ENCODE data around the gene OR7C2. TPM values are rescaled to one million over a fixed set of nuclear protein-coding genes. Genes with fewer than 3 reads are reported as not detected.

The OR7C2 gene
- total RNA-seq, result not detected

GRCh38 chr19:14941189-14941588, at the start of gene OR7C2:
OR7C2 (plus strand) TSS chr19:14941489; CDS start chr19:14941489, 0 bp downstream.
- no peak for TF ChIP-seq POLR2AphosphoS5 (IDR thresholded peaks at IDR 0.05)
- TF ChIP-seq EP300 (IDR thresholded peaks at IDR 0.05; ENCODE audit: low read depth), result no peak
- TF ChIP-seq POLR2A (IDR thresholded peaks at IDR 0.05), result no peak
- TF ChIP-seq CTCF (IDR thresholded peaks at IDR 0.05), result no peak
- intact Hi-C loops (cut with DNase I; ENCODE audit: low total_unique reads), result no loop called here

GRCh38 chr19:14901675-14902260, 39.5 kb upstream of the OR7C2 start:
- H3K4me1 ChIP-seq, result no peaks in the 10 kb centered on the region
- intact Hi-C loops (cut with DNase I; ENCODE audit: low total_unique reads), result loop anchor here (5.0 kb wide), 1 partner anchor 844 kb away; no protein-coding TSS in a partner anchor
- 10 to 19% methylated on average over 1 to 2 of the region's 2 CpGs for WGBS, 2 donors (ENCODE audit: low coverage in 1 of 2)
- TF ChIP-seq CTCF (IDR thresholded peaks at IDR 0.05), result no peak
- no peak for DNase-seq
- in situ Hi-C loops (cut with MboI; ENCODE audit: low pct_ligation_motif_present in 1 of 4, low pct_unique_long_range_greater_than_20kb in 1 of 4, low sequenced_read_pairs in 3 of 4), result no loop called here
- H3K36me3 ChIP-seq, result no peaks in the 10 kb centered on the region
- H3K4me3 ChIP-seq, result no peak overlapping the region
- no peak overlapping the region for H3K27ac ChIP-seq
- H3K9me3 ChIP-seq, result no peaks in the 10 kb centered on the region
- H3K27me3 ChIP-seq, result peaks cover 15% of the 10 kb centered on the region

More at GRCh38 chr19:14941189-14941588, at the start of gene OR7C2:
- in situ Hi-C loops (cut with MboI; ENCODE audit: low pct_ligation_motif_present in 1 of 4, low pct_unique_long_range_greater_than_20kb in 1 of 4, low sequenced_read_pairs in 3 of 4), result no loop called here
- no peaks in the 10 kb centered on the region for H3K27me3 ChIP-seq
- 78 to 83% methylated on average over 5 to 6 of the region's 6 CpGs for WGBS, 2 donors (ENCODE audit: low coverage in 1 of 2)
- no peaks in the 10 kb centered on the region for H3K9me3 ChIP-seq
- no peaks in the 10 kb centered on the region for H3K36me3 ChIP-seq
- H3K4me1 ChIP-seq, result no peaks in the 10 kb centered on the region
- H3K4me3 ChIP-seq, result no peak within 1 kb of the TSS
- H3K27ac ChIP-seq, result no peak within 1 kb of the TSS
- no peak for DNase-seq

GRCh38 chr19:14906711-14907110, 34.6 kb upstream of the OR7C2 start:
- intact Hi-C loops (cut with DNase I; ENCODE audit: low total_unique reads), result no loop called here
- no peaks in the 10 kb centered on the region for H3K27me3 ChIP-seq
- no peak overlapping the region for H3K27ac ChIP-seq
- TF ChIP-seq EP300 (IDR thresholded peaks at IDR 0.05; ENCODE audit: low read depth) (no peak), POLR2A (IDR thresholded peaks at IDR 0.05) (no peak), POLR2AphosphoS5 (IDR thresholded peaks at IDR 0.05) (no peak)
- in situ Hi-C loops (cut with MboI; ENCODE audit: low pct_ligation_motif_present in 1 of 4, low pct_unique_long_range_greater_than_20kb in 1 of 4, low sequenced_read_pairs in 3 of 4), result no loop called here
- H3K9me3 ChIP-seq, result no peaks in the 10 kb centered on the region
- no peaks in the 10 kb centered on the region for H3K36me3 ChIP-seq
- H3K4me3 ChIP-seq, result no peak overlapping the region
- WGBS, 2 donors (ENCODE audit: low coverage in 1 of 2), result 56 to 61% methylated on average over 3 to 4 of the region's 4 CpGs
- H3K4me1 ChIP-seq, result no peaks in the 10 kb centered on the region
- no peak for DNase-seq

DNA sequence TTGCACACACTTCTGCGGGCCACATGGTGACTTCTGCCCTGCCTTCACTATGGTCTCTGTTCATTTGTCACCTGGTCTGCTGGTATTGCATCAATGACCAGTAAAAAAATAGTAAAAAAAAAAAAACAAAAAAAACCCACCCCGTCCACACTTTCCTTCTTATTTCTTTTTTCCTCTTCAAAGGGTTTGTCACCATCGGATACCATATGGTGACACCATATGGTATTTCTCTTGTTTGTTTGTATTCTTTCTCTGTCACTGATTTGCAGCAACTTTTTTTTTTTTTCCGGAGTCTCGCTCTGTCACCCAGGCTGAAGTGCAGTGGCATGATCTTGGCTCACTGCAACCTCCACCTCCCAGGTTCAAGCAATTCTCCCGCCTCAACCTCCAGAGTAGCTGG, 26.2 kb upstream of the OR7C2 start:
- H3K27ac ChIP-seq, result no peak overlapping the region
- in situ Hi-C loops (cut with MboI; ENCODE audit: low pct_ligation_motif_present in 1 of 4, low pct_unique_long_range_greater_than_20kb in 1 of 4, low sequenced_read_pairs in 3 of 4), result no loop called here
- no peak for DNase-seq
- 44 to 77% methylated on average over 4 to 6 of the region's 6 CpGs for WGBS, 2 donors (ENCODE audit: low coverage in 1 of 2)
- no peak for TF ChIP-seq POLR2A (IDR thresholded peaks at IDR 0.05)
- no peak for TF ChIP-seq POLR2AphosphoS5 (IDR thresholded peaks at IDR 0.05)
- TF ChIP-seq CTCF (IDR thresholded peaks at IDR 0.05), result no peak
- TF ChIP-seq EP300 (IDR thresholded peaks at IDR 0.05; ENCODE audit: low read depth), result no peak
- intact Hi-C loops (cut with DNase I; ENCODE audit: low total_unique reads), result no loop called here
- no peaks in the 10 kb centered on the region for H3K4me1 ChIP-seq
- peaks cover 8% of the 10 kb centered on the region for H3K27me3 ChIP-seq
- H3K4me3 ChIP-seq, result no peak overlapping the region
- no peaks in the 10 kb centered on the region for H3K9me3 ChIP-seq
- H3K36me3 ChIP-seq, result no peaks in the 10 kb centered on the region

GRCh38 chr19:14916848-14917247, 24.4 kb upstream of the OR7C2 start:
- no peaks in the 10 kb centered on the region for H3K36me3 ChIP-seq
- WGBS, 2 donors (ENCODE audit: low coverage in 1 of 2), result 38 to 71% methylated on average over 5 of the region's 5 CpGs
- no peaks in the 10 kb centered on the region for H3K9me3 ChIP-seq
- DNase-seq, result no peak
- intact Hi-C loops (cut with DNase I; ENCODE audit: low total_unique reads), result no loop called here
- peaks cover 8% of the 10 kb centered on the region for H3K27me3 ChIP-seq
- H3K4me1 ChIP-seq, result no peaks in the 10 kb centered on the region
- TF ChIP-seq POLR2A (IDR thresholded peaks at IDR 0.05), result no peak
- no peak for TF ChIP-seq EP300 (IDR thresholded peaks at IDR 0.05; ENCODE audit: low read depth)
- TF ChIP-seq CTCF (IDR thresholded peaks at IDR 0.05), result no peak
- TF ChIP-seq POLR2AphosphoS5 (IDR thresholded peaks at IDR 0.05), result no peak
- H3K27ac ChIP-seq, result no peak overlapping the region
- in situ Hi-C loops (cut with MboI; ENCODE audit: low pct_ligation_motif_present in 1 of 4, low pct_unique_long_range_greater_than_20kb in 1 of 4, low sequenced_read_pairs in 3 of 4), result no loop called here
- no peak overlapping the region for H3K4me3 ChIP-seq

Data from transverse colon (tissue), 4 donors.